D721Med (cell line): Measurements from ENCODE around the gene VANGL2.

Source experiments
- DNase-seq: peaks from one replicate; pipeline ENCODE4 v3.0.0; 2011; ENCODE audit warnings: low spot score; ENCODE audit not compliant: insufficient read length
- FAIRE-seq: peaks from 2 replicates; lab custom pipeline; 2011; peaks lifted over from hg19 to GRCh38; lab: Jason Lieb, UNC
- CTCF ChIP-seq: IDR thresholded peaks from 2 replicates; pipeline ENCODE4 v1.5.1; 2012; ENCODE audit warnings: mild to moderate bottlenecking, control low read depth; ENCODE audit not compliant: insufficient read depth; ENCODE audit errors: missing control alignments

Gene VANGL2

DNA sequence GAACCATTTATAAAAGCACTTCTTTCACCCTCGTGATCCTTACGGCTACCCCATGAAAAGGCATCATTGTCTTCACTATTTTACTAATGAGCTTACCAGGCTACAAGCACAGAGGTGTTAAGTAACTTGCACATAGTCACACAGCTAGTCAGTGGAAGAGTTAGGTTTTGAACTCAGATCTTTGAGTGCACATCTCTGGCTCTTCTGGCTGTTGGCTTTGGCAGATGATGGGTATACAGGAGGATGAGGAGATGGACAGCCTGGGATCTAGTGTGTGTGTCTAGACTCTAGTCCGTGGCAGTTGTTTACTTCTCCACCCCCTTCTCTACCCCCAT is 11.6 kb downstream of the VANGL2 start:
- DNase-seq (no peak), FAIRE-seq (peak; percentile 6)
- TF ChIP-seq CTCF = no peak

DNA sequence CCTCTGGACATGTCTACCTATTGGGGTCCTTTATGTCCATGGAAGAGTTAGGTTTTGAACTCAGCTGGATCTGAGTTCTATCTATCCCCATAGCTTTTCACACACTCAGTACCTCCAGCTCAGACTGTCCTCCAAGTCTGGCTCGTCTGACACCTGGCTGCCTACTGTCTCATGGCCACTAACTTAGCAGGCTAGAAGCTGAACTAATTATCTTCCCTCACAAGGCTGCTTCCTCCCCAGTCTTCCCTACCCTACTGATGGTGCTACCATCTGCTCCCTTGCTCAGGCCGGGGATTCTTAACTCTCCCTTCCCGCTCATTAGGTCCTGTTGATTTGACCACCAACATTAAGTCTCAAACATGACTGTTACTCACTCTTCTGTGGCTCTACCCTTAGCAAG is 13.4 kb downstream of the VANGL2 start:
- DNase-seq = no peak

DNA sequence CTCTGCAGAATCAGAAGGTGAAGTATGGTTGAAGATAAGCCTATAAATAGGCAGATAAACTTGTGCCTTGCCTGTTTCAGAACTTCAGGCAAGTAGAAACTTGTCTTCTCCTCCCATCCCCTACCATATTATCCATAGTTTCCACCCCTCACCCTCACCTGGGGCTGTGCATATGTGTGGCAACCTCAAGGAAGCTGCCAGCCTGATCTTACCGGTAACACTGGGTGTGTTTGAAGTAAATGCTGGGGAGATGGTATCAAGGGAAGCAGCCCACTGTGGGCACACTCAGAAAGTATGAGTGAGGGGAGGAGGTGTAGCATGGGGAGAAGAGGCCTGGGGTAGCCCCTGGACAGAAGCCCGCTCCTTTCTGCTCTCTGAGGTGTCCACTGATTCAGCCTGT is 14.5 kb downstream of the VANGL2 start:
- no peak for DNase-seq
- FAIRE-seq = no peak
- no peak for TF ChIP-seq CTCF

More for the DNA sequence above, 13.4 kb downstream of the VANGL2 start:
- no peak for TF ChIP-seq CTCF
- no peak for FAIRE-seq

DNA sequence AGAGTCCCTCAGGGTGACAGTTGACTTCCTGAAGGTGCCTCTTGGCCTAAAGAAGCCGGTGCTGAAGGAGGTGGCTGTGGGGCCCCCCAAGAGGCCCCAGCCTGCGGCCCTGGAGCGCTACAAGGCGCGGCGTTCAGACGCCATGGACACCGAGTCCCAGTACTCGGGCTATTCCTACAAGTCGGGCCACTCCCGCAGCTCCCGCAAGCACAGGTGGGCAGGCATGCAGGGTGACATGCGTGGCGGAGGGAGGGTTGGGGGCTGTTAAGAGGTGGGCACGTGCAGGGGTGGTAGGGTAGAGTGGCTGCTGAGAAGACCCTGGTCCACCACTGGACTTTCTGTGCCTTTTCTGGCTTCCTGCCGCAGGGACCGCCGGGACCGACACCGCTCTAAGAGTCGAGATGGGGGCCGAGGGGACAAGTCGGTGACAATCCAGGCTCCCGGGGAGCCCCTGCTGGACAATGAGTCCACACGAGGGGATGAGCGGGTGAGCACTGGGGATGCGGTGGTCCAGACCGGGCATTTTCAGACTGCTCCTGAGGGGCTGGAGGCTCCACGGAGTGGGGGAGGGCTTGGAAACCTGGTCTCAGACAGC is 15.4 kb downstream of the VANGL2 start:
- TF ChIP-seq CTCF = no peak
- FAIRE-seq = no peak
- DNase-seq = no peak

DNA sequence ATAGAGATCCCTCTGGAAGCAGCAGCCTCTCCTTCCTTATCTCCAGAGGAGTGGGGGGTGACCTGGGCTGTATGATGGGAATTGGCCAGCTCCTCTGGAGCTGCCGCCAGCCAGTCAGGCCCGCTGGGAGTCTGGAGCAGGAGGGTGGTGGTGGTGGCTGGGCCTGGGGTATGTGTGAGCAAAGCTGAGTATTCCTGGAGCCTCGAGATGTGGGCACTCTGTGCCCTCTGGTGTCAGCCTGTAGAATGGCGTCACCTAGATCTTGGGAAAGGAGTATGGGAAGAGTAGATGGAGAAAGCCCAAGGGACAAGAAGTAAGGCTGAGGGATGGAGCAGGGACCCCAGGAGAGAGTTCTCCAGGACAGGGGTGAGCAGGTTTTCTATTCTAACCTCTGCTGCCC is 16.0 kb downstream of the VANGL2 start:
- peak; percentile 58 for TF ChIP-seq CTCF
- FAIRE-seq = no peak
- DNase-seq = peak; percentile 28

DNA sequence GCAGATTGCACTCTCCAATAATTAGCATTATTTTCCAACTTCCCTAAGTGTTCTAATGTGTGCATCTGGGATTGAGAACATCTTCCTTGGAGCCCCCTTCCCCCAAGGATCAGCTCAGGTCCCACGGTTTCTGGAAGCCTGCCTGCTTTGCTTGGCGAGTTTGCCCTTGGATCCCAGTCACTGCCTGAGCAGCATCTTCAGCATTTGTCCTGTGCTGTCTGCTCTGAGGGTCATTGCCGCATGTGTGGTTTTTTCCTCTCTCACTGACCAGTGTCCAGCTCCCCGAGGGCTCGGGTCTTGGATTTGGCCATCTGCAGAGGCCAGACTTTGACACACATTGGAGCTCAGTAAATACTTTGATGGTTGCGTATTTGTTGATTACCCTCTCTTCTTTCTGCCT is 18.1 kb downstream of the VANGL2 start:
- DNase-seq (no peak), FAIRE-seq (no peak)
- TF ChIP-seq CTCF = no peak

DNA sequence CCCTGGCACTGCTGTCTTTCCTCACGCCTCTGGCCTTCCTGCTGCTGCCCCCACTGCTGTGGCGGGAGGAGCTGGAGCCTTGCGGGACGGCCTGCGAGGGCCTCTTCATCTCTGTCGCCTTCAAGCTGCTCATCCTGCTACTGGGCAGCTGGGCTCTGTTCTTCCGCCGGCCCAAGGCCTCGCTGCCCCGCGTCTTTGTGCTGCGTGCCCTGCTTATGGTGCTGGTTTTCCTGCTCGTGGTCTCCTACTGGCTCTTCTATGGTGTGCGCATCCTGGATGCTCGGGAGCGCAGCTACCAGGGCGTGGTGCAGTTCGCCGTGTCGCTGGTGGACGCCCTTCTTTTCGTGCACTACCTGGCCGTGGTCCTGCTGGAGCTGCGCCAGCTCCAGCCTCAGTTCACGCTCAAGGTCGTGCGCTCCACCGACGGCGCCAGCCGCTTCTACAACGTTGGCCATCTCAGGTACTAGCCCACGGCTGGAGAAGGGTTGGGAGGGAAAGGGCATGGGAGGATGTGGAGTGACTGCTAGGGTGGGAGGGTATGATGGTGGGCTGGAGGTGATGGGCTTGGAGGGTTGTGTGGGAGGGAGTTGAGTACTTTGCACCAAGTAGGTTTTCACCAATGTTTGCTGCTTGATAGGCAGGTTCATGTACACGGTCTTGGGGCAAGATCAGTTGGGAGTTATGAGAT is 18.9 kb downstream of the VANGL2 start:
- no peak for TF ChIP-seq CTCF
- DNase-seq = peak; percentile 6
- FAIRE-seq = no peak
